Measurements from ENCODE around the gene AFDN.

DNA sequence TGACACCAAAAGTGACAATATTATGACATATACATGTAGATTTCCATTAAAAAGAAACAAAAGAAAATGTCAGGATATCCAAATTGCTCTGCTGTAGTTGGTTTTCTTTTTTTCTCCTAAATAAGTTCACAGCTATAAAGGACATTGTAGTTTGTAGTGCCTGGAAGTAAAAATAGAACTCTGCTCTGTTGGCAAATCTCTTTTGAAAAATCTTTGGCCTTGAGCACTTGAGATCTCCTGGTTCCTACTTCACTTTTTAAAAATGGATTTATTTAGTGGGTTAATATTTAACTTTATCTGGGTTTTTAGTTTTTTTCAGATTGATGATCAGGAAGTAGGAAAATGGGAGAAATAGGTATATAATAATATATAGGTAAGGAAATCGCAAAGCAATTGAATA lies 52.9 kb downstream of the AFDN start:
- TF ChIP-seq EZH2 (IDR thresholded peaks at IDR 0.05; ENCODE audit: borderline replicate concordance, low read length) (no peak), CTCF (conservative IDR thresholded peaks at IDR 0.05 in 1 of 2, IDR thresholded peaks at IDR 0.05 in 1 of 2; ENCODE audit: extremely low read depth in 1 of 2, insufficient read depth in 1 of 2, low read depth in 1 of 2, low read length in 2 of 2) (no peak)
